Lung (tissue), 12 donors: ENCODE results near the gene SMU1. TPM values are rescaled to one million over a fixed set of nuclear protein-coding genes. Genes with fewer than 3 reads are reported as not detected.

Experiments
- ATAC-seq: fragments of 200-7000 bp; cut with Tn5 transposase; one replicate; pipeline ENCODE4 v1.9.1; 2020; ENCODE audit warnings: moderate number of reproducible peaks; ENCODE audit not compliant: insufficient read depth, low FRiP score
- DNase-seq, 3 donors: peaks; one replicate each; pipeline ENCODE4 v3.0.0-alpha.2; 2013 to 2017
- H3K27ac ChIP-seq, 2 donors: one replicate each; pipeline ENCODE4 v1.5.1; 2013; ENCODE audit warnings: mild to moderate bottlenecking in 2 of 2, moderate library complexity in 2 of 2, control low read depth in 1 of 2, inconsistent platforms in 1 of 2, low read depth in 1 of 2, low read length in 1 of 2
- H3K27me3 ChIP-seq, 3 donors: one replicate each; pipeline ENCODE4 v1.5.1; 2013; ENCODE audit warnings: low read length in 2 of 3; ENCODE audit not compliant: control insufficient read depth in 3 of 3, insufficient read depth in 3 of 3
- H3K36me3 ChIP-seq, 4 donors: one replicate each; pipeline ENCODE4 v1.5.1; 2013; ENCODE audit warnings: low read length in 4 of 4, mild to moderate bottlenecking in 1 of 4, moderate library complexity in 1 of 4; ENCODE audit not compliant: control insufficient read depth in 4 of 4, insufficient read depth in 4 of 4
- H3K4me1 ChIP-seq, 5 donors: one replicate each; pipeline ENCODE4 v1.5.1; 2013; ENCODE audit warnings: low read length in 5 of 5, mild to moderate bottlenecking in 2 of 5, moderate library complexity in 1 of 5; ENCODE audit not compliant: control insufficient read depth in 5 of 5, insufficient read depth in 5 of 5
- H3K4me3 ChIP-seq: one replicate; pipeline ENCODE4 v1.5.1; 2013; ENCODE audit warnings: mild to moderate bottlenecking, control low read depth, moderate library complexity
- H3K9ac ChIP-seq, 2 donors: one replicate each; pipeline ENCODE4 v1.5.1; 2013; ENCODE audit warnings: low read length in 2 of 2, control low read depth in 1 of 2; ENCODE audit not compliant: insufficient read depth in 1 of 2
- H3K9me3 ChIP-seq, 4 donors: one replicate each; pipeline ENCODE4 v1.5.1; 2013; ENCODE audit warnings: low read length in 3 of 4, mild to moderate bottlenecking in 1 of 4, moderate library complexity in 1 of 4; ENCODE audit not compliant: control insufficient read depth in 4 of 4, insufficient read depth in 3 of 4
- WGBS, 2 donors: extraction: QIAGEN DNeasy Blood & Tissue Kit; methylation state at CpG; one replicate each; pipeline ENCODE4 v1.1.7; 2013; 5-methylcytosine and 5-hydroxymethylcytosine counted together
- polyA plus RNA-seq, 2 donors: library from polyadenylated mRNA; stranded (reverse); fragments of 200-250 nt; gene quantifications; one replicate each; pipeline ENCODE4 v1.2.1, GENCODE V29; 2013
- total RNA-seq, 2 donors: library from RNA; depleted of rRNA in 1 of 2; stranded (reverse); fragments of >200 nt in 1 of 2; gene quantifications; one replicate each; pipeline ENCODE4 v1.2.1, GENCODE V29; 2014 to 2021
- TF ChIP-seq, protein P1 (sequence below): IDR thresholded peaks from 2 replicates; pipeline ENCODE4 v1.5.1; 2012; ENCODE audit warnings: mild to moderate bottlenecking; ENCODE audit errors: control extremely low read depth, extremely low read depth
- donor health status: control.
- donor health status: control.
- donor health status: Bipolar disorder and iron deficiency.
- donor health status: healthy.
- donor health status: DM: yes; HTN: yes; CAD: no.

The SMU1 gene
- total and polyA plus RNA-seq, 4 donors: 7.3 to 27.4 (median 14.8) TPM

GRCh38 chr9:33024966-33025571, 51.4 kb downstream of the SMU1 start, which contains the start of gene DNAJA1:
DNAJA1 (plus strand) TSS chr9:33025273; CDS start chr9:33026485, 1,212 bp downstream.
- peak within 1 kb of the TSS; percentile 98 for H3K4me3 ChIP-seq
- H3K27ac ChIP-seq: peak within 1 kb of the TSS; percentile 98 to 100
- peak; percentile 97 for ATAC-seq
- TF ChIP-seq, protein P1, sequence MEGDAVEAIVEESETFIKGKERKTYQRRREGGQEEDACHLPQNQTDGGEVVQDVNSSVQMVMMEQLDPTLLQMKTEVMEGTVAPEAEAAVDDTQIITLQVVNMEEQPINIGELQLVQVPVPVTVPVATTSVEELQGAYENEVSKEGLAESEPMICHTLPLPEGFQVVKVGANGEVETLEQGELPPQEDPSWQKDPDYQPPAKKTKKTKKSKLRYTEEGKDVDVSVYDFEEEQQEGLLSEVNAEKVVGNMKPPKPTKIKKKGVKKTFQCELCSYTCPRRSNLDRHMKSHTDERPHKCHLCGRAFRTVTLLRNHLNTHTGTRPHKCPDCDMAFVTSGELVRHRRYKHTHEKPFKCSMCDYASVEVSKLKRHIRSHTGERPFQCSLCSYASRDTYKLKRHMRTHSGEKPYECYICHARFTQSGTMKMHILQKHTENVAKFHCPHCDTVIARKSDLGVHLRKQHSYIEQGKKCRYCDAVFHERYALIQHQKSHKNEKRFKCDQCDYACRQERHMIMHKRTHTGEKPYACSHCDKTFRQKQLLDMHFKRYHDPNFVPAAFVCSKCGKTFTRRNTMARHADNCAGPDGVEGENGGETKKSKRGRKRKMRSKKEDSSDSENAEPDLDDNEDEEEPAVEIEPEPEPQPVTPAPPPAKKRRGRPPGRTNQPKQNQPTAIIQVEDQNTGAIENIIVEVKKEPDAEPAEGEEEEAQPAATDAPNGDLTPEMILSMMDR: no peak
- H3K36me3 ChIP-seq: peaks cover 0 to 29% (median 13%) of the 10 kb centered on the region in 4 donors
- no peaks in the 10 kb centered on the region for H3K27me3 ChIP-seq
- peak; percentile 96 to 97 (median 96) for DNase-seq
- 0% methylated on average over 58 to 61 of the region's 61 CpGs for WGBS, 2 donors
- no peaks in the 10 kb centered on the region for H3K9me3 ChIP-seq
- peak within 1 kb of the TSS; percentile 96 to 99 for H3K9ac ChIP-seq
- H3K4me1 ChIP-seq: peaks cover 0 to 33% (median 25%) of the 10 kb centered on the region in 5 donors

DNA sequence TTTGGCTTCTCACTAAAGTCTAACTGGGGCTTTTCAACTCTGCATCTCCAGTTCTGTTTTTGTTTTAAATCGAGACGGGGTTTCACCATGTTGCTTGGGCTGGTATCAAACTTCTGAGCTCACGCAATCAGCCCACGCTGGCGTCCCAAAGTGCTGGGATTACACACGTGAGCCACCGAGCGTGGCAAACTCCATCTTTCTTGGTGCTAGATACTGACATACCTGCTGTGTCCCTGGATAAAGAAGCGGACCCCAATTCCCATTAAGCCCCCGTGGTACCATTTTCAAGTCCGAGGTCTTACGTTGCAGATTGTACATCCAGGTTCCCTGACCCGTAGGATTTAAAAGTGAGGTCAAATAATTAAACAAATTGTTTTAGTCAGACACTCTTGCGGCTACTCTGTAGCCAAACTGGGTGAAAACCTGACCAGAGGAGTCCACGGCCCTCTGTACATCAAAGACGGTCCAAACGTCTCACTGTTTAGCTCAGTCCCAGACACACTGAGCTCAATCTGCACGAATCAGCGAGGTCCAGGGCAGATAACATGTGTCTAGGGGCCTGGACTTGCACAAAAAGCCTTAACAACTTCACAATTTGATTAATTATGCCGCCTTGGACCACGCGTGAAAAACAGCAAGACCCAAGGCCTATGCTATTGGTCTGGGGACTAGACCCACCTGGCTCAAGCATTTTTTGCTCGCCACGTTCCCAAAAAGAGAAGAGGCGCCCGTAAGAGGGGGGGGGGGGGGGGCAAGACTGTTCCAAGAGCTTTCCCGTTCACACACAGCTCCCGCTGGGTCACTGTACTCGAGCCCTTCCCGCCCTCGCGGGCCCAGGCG, 52.1 kb downstream of the SMU1 start:
- peaks cover 0 to 31% (median 25%) of the 10 kb centered on the region in 5 donors for H3K4me1 ChIP-seq

GRCh38 chr9:33023661-33024060, 52.8 kb downstream of the SMU1 start:
- Histone ChIP-seq H3K9me3 (no peaks in the 10 kb centered on the region), H3K9ac (peak overlapping the region in 1 of 2 donors; percentile 88), H3K27me3 (no peaks in the 10 kb centered on the region), H3K4me3 (no peak overlapping the region), H3K27ac (no peak overlapping the region), H3K36me3 (peaks cover 0 to 22% (median 12%) of the 10 kb centered on the region in 4 donors), H3K4me1 (peaks cover 0 to 24% (median 20%) of the 10 kb centered on the region in 5 donors)
- TF ChIP-seq, protein P1: no peak
- DNase-seq (no peak), ATAC-seq (no peak)
- WGBS, 2 donors: 96 to 98% methylated on average over 4 of the region's 4 CpGs

More for the DNA sequence above, 52.1 kb downstream of the SMU1 start:
- peak; percentile 3 for ATAC-seq
- TF ChIP-seq, protein P1: no peak
- no peaks in the 10 kb centered on the region for H3K9me3 ChIP-seq
- no peaks in the 10 kb centered on the region for H3K27me3 ChIP-seq
- peak overlapping the region; percentile 88 to 96 for H3K9ac ChIP-seq
- peak in 1 of 3 donors; percentile 50 for DNase-seq
- WGBS, 2 donors: 21 to 31% methylated on average over 29 to 33 of the region's 33 CpGs
- peaks cover 0 to 23% (median 14%) of the 10 kb centered on the region in 4 donors for H3K36me3 ChIP-seq
- peak overlapping the region; percentile 93 to 95 for H3K27ac ChIP-seq
- peak overlapping the region; percentile 69 for H3K4me3 ChIP-seq
